ENCODE results near the gene MMP24OS.

- TF ChIP-seq CTCF (IDR thresholded peaks at IDR 0.05) (no peak), POLR2A (IDR thresholded peaks at IDR 0.05) (no peak)
These were observed 1.7 kb upstream of the MMP24OS start for GRCh38 chr20:35279533-35280174.

All from lower leg skin (tissue), 3 donors.